ENCODE data around the gene ZNF273. TPM values are rescaled to one million over a fixed set of nuclear protein-coding genes. Genes with fewer than 3 reads are reported as not detected.
"Not testable (repeated sequence)": the region's sequence is repeated elsewhere in the genome, so short reads cannot be mapped to it uniquely, and the experiment has no call there.

ZNF273 gene
- total RNA-seq, 1 donor from 2014 or later = 7.4 TPM

GRCh38 chr7:64947252-64948000 is 44.4 kb downstream of the ZNF273 start:
- peak; percentile 14 for DNase-seq

- not testable (repeated sequence) for DNase-seq
Measured at GRCh38 chr7:64948774-64949173, 45.7 kb downstream of the ZNF273 start.

- DNase-seq = not testable (repeated sequence)
Measured at GRCh38 chr7:64950673-64951072, 47.6 kb downstream of the ZNF273 start.

DNA sequence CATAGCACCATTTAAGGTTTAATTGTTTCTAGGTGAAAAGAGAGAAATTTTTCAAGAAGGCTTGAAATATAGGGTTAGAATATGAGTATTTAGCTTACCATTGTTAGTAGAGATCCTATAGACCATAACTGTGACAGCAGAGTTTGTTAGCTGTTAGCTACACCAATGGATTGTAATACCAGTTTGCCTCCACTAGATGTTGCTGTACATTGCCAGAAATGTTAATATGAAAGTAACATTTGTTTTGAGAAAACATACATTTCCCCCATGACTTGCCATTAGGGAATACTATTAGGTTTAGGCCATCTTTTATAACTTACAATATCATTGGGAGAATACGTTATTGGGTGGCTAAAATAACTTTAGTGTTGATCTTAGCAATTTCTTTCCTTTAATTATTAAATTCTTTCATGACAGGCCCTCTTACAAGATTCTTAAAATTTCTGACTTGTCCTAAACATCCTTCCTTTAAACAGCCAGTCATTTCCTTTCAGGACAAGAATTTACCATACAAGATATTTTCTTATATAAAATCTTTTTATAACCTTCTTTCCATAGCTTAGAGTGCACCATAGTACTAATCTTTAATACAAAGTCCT is 48.3 kb downstream of the ZNF273 start:
- peak; percentile 74 for DNase-seq

GRCh38 chr7:64959072-64959747 is 56.1 kb downstream of the ZNF273 start:
- DNase-seq = peak; percentile 9

GRCh38 chr7:64965594-64965993 is 62.5 kb downstream of the ZNF273 start:
- DNase-seq = no peak

DNA sequence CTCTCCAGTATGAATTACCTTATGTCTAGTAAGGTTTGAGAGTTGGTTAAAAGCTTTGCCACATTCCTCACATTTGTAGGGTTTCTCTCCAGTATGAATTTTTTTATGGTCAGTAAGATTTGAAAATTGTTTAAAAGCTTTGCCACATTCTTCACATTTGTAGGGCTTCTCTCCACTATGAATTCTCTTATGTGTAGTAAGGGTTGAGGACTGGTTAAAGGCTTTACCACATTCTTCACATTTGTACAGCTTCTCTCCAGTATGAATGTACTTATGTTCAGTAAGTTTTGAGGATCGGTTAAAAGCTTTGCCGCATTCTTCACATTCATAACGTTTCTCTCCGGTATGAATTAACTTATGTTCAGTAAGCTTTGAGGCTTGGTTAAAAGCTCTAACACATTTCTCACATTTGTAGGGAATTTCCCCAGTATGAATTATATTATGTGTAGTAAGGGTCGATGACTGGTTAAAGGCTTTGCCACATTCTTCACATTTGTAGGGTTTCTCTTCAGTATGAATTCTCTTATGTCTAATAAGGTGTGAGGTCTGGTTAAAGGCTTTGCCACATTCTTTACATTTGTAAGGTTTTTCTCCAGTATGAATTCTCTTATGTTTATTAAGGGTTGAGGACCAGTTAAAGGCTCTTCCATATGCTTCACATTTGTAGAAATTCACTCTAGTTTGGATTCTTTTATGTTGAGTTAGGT is 75.6 kb downstream of the ZNF273 start:
- DNase-seq = no peak

Other genes starting within 250 kb of the ZNF273 start
- gene ZNF107, start 237.1 kb upstream of the ZNF273 start, total RNA-seq = 6.2 TPM
- 17.4 TPM for gene ZNF138, start 108.8 kb upstream of the ZNF273 start, total RNA-seq
- 20.4 TPM for gene ZNF117, start 87.8 kb downstream of the ZNF273 start, total RNA-seq
- 19.3 TPM for gene ERV3-1, start 103.4 kb downstream of the ZNF273 start, total RNA-seq